Upper lobe of left lung (tissue), 6 donors: Measurements from ENCODE around the gene ANKHD1. TPM values are rescaled to one million over a fixed set of nuclear protein-coding genes. Genes with fewer than 3 reads are reported as not detected.
A peak's percentile ranks its signal among the peaks of the same experiment; 100 is the strongest.
"Not testable (repeated sequence)": the region's sequence is repeated elsewhere in the genome, so short reads cannot be mapped to it uniquely, and the experiment has no call there.

Experiments used
- ATAC-seq, 2 donors: fragments of 200-7000 bp; cut with Tn5 transposase; one replicate each; pipeline ENCODE4 v1.9.1; 2022; ENCODE audit warnings: mild to moderate bottlenecking in 2 of 2, moderate library complexity in 2 of 2; ENCODE audit not compliant: low FRiP score in 2 of 2
- DNase-seq, 2 donors: peaks; one replicate each; pipeline ENCODE4 v3.0.0-alpha.2; 2019 to 2020
- H3K27ac ChIP-seq, 4 donors: fragments of 200-600 bp; sonication (generic); one replicate each; pipeline ENCODE4 v1.5.1; 2016 to 2019
- H3K27me3 ChIP-seq, 4 donors: fragments of 200-600 bp; sonication (generic); one replicate each; pipeline ENCODE4 v1.5.1; 2017 to 2019
- H3K36me3 ChIP-seq, 4 donors: fragments of 200-600 bp; sonication (generic); one replicate each; pipeline ENCODE4 v1.5.1; 2016 to 2019
- H3K4me1 ChIP-seq, 4 donors: fragments of 200-600 bp; sonication (generic); one replicate each; pipeline ENCODE4 v1.5.1; 2018 to 2019
- H3K4me3 ChIP-seq, 4 donors: fragments of 200-600 bp; sonication (generic); one replicate each; pipeline ENCODE4 v1.5.1; 2017 to 2019; ENCODE audit warnings: mild to moderate bottlenecking in 2 of 4, moderate library complexity in 1 of 4
- H3K9me3 ChIP-seq, 4 donors: fragments of 200-600 bp; sonication (generic); one replicate each; pipeline ENCODE4 v1.5.1; 2018 to 2019
- CTCF ChIP-seq, 6 experiments: fragments of 450-650 bp in 4 of 6; fragments of 200-600 bp in 2 of 6; sonication (generic) in 2 of 6; IDR thresholded peaks; one replicate each; pipeline ENCODE4 v1.5.1; 2016 to 2019; ENCODE audit warnings: antibody characterized with exemption in 6 of 6
- EP300 ChIP-seq, 4 donors: sonication (generic); formaldehyde crosslinking; IDR thresholded peaks; one replicate each; pipeline ENCODE4 v1.5.1; 2017; ENCODE audit warnings: antibody characterized with exemption in 4 of 4, control low read depth in 2 of 4
- POLR2A ChIP-seq, 4 donors: fragments of 450-650 bp; IDR thresholded peaks; one replicate each; pipeline ENCODE4 v1.5.1; 2016 to 2017; ENCODE audit warnings: antibody characterized with exemption in 4 of 4, mild to moderate bottlenecking in 2 of 4
- POLR2AphosphoS5 ChIP-seq, 2 donors: sonication (generic); formaldehyde crosslinking; IDR thresholded peaks; one replicate each; pipeline ENCODE4 v1.5.1; 2017; ENCODE audit warnings: antibody characterized with exemption in 2 of 2
- WGBS, 2 donors: methylation state at CpG; one replicate each; pipeline ENCODE4 v1.1.5; 2017 to 2018; 5-methylcytosine and 5-hydroxymethylcytosine counted together
- total RNA-seq, 6 donors: library from RNA; depleted of rRNA in 4 of 6; stranded (reverse); fragments of >200 nt in 4 of 6; gene quantifications; one replicate each; pipeline versions ENCODE4 v1.1.0 to v1.2.1, GENCODE V29; 2016 to 2021
- donor health status: DM: no; HTN: no; CAD: no; lungs with moderate emphysema.
- donor health status: DM: no; HTN: yes; CAD: no; lungs with severe emphysema.

The ANKHD1 gene
- total RNA-seq, 6 donors from 2014 or later: 97.0 to 338 (median 135) TPM

DNA sequence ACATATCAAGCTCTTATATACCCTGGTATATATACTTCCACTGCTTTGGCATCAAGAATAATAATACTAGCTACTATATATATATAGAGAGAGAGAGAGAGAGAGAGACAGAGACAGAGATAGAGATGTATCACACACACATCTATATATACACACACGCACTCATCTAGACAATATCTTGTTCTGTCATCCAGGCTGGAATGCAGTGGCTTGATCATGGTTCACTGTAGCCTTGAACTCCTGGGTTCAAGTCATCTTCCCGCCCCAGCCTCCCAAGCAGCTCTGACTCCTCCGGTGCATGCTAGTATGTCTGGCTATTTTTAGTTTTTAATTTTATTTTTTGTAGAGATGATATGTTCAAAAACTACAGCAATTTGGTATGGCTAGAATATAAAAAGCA, 22.5 kb downstream of the ANKHD1 start:
- DNase-seq: no peak
- WGBS, 2 donors: 77 to 81% methylated on average over 3 of the region's 3 CpGs
- H3K9me3 ChIP-seq: no peaks in the 10 kb centered on the region
- H3K36me3 ChIP-seq: no peaks in the 10 kb centered on the region
- TF ChIP-seq CTCF (IDR thresholded peaks at IDR 0.05) (no peak), EP300 (IDR thresholded peaks at IDR 0.05) (no peak), POLR2A (IDR thresholded peaks at IDR 0.05) (no peak), POLR2AphosphoS5 (IDR thresholded peaks at IDR 0.05) (no peak)
- peaks cover 0 to 26% (median 14%) of the 10 kb centered on the region in 4 donors for H3K4me1 ChIP-seq
- no peak overlapping the region for H3K4me3 ChIP-seq
- no peaks in the 10 kb centered on the region for H3K27me3 ChIP-seq
- no peak for ATAC-seq
- no peak overlapping the region for H3K27ac ChIP-seq

DNA sequence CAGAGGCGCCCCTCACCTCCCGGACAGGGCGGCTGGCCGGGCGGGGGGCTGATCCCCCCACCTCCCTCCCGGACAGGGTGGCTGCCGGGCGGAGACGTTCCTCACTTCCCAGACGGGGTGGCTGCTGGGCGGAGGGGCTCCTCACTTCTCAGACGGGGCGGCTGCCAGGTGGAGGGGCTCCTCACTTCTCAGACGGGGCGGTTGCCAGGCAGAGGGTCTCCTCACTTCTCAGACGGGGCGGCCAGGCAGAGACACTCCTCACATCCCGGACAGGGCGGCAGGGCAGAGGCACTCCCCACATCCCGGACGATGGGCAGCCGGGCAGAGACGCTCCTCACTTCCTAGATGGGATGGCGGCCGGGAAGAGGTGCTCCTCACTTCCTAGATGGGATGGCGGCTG, 26.1 kb downstream of the ANKHD1 start:
- H3K27ac ChIP-seq, ATAC-seq, H3K27me3 ChIP-seq, H3K36me3 ChIP-seq, H3K9me3 ChIP-seq, H3K4me3 ChIP-seq: not testable (repeated sequence)
- WGBS, 2 donors: 91 to 100% methylated on average over 3 to 15 of the region's 26 CpGs
- H3K4me1 ChIP-seq: peaks cover 0 to 10% (median 4%) of the 10 kb centered on the region in 4 donors
- peak in 1 of 2 donors; percentile 56 for DNase-seq

- 94 to 97% methylated on average over 2 of the region's 2 CpGs for WGBS, 2 donors
- Histone ChIP-seq H3K9me3 (no peaks in the 10 kb centered on the region), H3K4me3 (no peak overlapping the region), H3K36me3 (no peaks in the 10 kb centered on the region), H3K27ac (no peak overlapping the region), H3K4me1 (peaks cover 3 to 21% (median 6%) of the 10 kb centered on the region in 4 donors), H3K27me3 (no peaks in the 10 kb centered on the region)
- no peak for TF ChIP-seq CTCF (IDR thresholded peaks at IDR 0.05)
- no peak for TF ChIP-seq EP300 (IDR thresholded peaks at IDR 0.05)
- no peak for TF ChIP-seq POLR2A (IDR thresholded peaks at IDR 0.05)
- no peak for TF ChIP-seq POLR2AphosphoS5 (IDR thresholded peaks at IDR 0.05)
- ATAC-seq: no peak
- no peak for DNase-seq
Observed at GRCh38 chr5:140429724-140430123, 28.1 kb downstream of the ANKHD1 start.

DNA sequence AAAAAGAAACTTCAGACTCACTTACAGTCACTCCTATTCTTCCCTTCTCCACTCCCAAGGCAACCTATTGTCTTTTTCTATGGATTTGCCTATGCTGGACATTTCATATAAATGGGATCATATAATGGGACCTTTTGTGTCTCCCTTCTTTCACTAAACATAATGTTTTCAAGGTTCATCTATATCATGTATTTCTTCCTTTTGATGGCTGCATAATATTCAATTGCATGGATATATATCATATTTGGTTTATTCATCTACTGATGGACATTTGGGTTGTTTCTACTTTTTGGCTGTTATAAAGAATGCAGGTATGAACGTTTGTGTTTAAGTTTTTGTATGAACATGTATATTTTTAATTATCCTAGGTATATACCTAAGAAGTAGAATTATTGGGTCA, 30.6 kb downstream of the ANKHD1 start:
- Histone ChIP-seq H3K27me3 (no peaks in the 10 kb centered on the region), H3K36me3 (peaks cover 0 to 13% (median 6%) of the 10 kb centered on the region in 4 donors), H3K27ac (no peak overlapping the region), H3K4me3 (no peak overlapping the region), H3K9me3 (no peaks in the 10 kb centered on the region), H3K4me1 (peaks cover 0 to 15% (median 4%) of the 10 kb centered on the region in 4 donors)
- DNase-seq (no peak), ATAC-seq (no peak)
- TF ChIP-seq EP300 (IDR thresholded peaks at IDR 0.05): no peak
- WGBS, 2 donors: 70 to 75% methylated on average over 1 of the region's 1 CpG

GRCh38 chr5:140432916-140433315, 31.3 kb downstream of the ANKHD1 start:
- H3K27ac ChIP-seq: no peak overlapping the region
- no peaks in the 10 kb centered on the region for H3K9me3 ChIP-seq
- H3K27me3 ChIP-seq: no peaks in the 10 kb centered on the region
- ATAC-seq: no peak
- TF ChIP-seq CTCF (IDR thresholded peaks at IDR 0.05): no peak
- no peak for TF ChIP-seq EP300 (IDR thresholded peaks at IDR 0.05)
- no peak for TF ChIP-seq POLR2A (IDR thresholded peaks at IDR 0.05)
- TF ChIP-seq POLR2AphosphoS5 (IDR thresholded peaks at IDR 0.05): no peak
- H3K36me3 ChIP-seq: peaks cover 3 to 17% (median 9%) of the 10 kb centered on the region in 4 donors
- WGBS, 2 donors: 85 to 93% methylated on average over 8 of the region's 8 CpGs
- DNase-seq: no peak
- H3K4me1 ChIP-seq: peaks cover 0 to 15% (median 4%) of the 10 kb centered on the region in 4 donors
- no peak overlapping the region for H3K4me3 ChIP-seq

DNA sequence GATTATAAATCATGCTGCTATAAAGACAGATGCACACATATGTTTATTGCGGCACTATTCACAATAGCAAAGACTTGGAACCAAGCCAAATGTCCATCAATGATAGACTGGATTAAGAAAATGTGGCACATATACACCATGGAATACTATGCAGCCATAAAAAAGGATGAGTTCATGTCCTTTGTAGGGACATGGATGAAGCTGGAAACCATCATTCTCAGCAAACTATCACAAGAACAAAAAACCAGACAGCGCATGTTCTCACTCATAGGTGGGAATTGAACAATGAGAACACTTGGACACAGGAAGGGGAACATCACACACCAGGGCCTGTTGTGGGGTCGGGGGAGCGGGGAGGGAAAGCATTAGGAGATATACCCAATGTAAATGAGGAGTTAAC, 55.7 kb downstream of the ANKHD1 start:
- H3K27ac ChIP-seq, H3K27me3 ChIP-seq, H3K9me3 ChIP-seq, H3K4me1 ChIP-seq, DNase-seq, ATAC-seq, H3K4me3 ChIP-seq: not testable (repeated sequence)
- H3K36me3 ChIP-seq: peaks cover 11 to 35% (median 19%) of the 10 kb centered on the region in 4 donors
- 96 to 100% methylated on average over 3 to 4 of the region's 4 CpGs for WGBS, 2 donors
